HG03060 (cell line): ENCODE measurements around the gene UBE2E2.
A peak's percentile ranks its signal among the peaks of the same experiment; 100 is the strongest.

Source experiments
- ATAC-seq: cut with Tn5 transposase; IDR thresholded peaks from one replicate; pipeline ENCODE4 v1.9.1; 2021; ENCODE audit warnings: low read depth, moderate number of reproducible peaks; ENCODE audit not compliant: unreplicated experiment

Gene UBE2E2

DNA sequence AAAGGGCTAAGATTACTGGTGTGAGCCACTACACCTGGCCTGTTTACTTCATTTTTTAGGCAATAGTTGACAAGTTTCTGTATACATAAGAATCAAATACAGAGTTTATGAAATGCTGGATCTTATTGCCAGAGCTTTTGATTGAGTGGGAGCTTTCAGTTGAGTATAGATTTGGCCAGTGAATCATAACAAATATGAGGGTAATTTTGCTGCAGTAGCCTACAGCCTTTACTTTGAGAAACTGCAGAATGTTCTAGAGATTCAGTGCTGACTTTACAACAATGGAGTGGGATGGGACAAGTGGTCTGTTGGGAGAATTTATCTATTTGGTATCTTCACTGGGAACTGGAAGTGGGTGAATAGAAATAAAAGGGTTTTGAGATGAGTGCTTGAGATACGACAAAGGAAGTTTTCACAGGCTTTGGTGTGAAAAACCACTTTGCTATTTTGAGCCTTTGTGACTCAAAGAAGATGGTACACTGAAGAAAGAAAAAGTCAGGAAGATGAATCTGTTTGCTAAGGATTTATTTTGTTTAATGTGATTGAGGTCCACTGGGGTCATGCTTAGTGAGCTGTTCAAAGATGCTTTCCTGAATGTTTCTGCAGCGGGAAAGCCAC is 227.8 kb downstream of the UBE2E2 start:
- ATAC-seq = no peak

DNA sequence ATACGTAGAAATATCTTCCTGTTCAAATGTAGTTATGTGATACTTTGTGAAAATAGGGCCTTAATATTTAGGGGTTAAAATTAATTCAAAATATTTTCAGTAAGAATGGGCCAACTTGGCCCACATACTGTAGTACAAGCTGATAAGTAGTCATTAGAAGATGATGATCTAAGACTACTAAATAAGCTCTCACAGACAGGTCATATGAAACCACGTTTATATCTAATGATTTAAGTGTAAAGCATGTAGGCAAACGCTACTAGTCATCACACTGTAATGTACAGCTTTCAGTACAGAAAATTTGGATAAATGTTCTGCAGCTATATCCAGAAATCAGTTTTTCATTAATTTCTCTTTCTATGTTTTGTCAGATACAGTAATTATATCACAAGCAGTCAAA is 228.6 kb downstream of the UBE2E2 start:
- ATAC-seq = no peak

DNA sequence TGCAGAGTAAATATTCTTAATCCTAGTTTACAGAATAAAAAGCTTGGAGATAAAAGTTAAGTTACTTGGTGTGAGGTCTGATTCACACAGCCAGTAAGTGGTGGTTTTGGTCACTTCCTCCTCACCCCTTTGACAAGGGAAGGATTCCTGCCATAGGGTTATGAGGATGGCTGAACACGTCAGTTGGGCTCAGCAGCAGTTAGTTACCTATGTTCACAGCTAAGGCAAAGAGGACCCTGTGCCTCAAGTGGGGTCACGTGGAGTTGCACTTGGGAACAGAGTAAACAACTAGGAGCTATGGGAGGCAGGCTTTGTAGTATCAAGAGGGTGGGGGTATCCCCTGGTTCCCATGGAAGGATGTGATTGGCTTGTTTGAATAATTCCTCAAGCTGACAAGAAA is 232.2 kb downstream of the UBE2E2 start:
- ATAC-seq = no peak

DNA sequence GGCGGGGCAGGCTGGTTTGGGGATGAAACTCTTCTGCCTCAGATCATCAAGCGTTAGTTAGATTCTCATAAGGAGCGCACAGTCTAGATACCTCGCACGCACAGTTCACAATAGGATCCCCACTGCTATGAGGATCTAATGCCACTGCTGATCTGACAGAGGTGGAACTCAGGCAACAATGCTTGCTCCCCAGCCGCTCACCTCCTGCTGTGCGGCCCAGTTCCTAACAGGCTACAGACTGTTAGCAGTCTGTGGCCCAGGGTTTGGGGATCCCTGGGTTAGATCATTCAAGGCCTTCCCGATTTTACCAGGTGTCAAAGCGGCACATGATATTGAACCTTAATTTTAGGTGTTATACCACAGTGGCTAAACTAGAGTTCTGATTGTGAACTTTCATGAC is 232.8 kb downstream of the UBE2E2 start:
- ATAC-seq = no peak

DNA sequence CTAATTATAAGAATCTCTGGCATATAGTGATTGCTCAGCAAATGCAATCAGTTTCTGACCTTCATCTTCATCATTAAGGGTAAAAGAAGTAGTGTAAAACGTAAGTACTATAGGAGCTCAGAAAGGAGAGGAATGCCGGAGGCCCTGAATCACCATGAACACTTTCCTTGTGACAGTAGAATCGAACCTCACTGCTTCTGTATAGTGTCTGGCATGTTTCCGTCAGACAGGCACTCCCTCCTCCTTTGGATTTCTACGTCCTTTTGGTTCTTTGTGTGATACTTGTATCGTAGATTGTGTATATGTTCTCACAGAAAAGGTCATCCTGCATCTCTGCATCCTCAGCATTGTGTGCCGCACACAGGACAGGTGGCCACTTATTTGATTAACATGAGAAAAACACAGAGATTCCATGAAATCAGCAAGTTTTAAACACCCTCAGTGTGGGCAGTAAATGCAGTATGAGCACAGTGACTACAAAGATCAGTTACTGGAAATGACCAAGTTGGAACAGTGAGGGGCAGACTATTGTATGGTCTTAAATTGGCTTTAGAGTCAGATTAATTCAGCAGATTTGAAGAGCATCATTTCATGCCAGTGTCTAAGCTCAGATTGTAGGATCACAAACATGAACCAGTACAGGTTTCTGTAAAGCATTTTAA is 234.5 kb downstream of the UBE2E2 start:
- no peak for ATAC-seq

DNA sequence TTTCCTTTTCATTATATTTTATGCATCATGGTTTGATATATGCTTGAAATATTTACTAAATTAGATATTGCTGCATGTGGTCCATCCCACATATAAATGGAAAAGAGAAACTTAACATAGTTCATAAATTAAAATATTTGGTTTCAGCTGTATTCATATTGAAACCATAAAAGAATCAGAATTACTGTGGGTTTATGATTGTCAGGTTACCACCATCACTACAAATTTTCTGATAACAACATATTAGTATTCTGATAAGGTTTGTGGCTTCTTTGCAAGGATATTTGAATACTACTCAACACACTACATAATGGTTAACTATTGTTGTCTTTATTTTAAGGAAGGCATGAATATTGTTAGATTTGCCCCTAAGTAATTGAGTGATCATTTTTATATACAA is 235.5 kb downstream of the UBE2E2 start:
- ATAC-seq = peak; percentile 42

DNA sequence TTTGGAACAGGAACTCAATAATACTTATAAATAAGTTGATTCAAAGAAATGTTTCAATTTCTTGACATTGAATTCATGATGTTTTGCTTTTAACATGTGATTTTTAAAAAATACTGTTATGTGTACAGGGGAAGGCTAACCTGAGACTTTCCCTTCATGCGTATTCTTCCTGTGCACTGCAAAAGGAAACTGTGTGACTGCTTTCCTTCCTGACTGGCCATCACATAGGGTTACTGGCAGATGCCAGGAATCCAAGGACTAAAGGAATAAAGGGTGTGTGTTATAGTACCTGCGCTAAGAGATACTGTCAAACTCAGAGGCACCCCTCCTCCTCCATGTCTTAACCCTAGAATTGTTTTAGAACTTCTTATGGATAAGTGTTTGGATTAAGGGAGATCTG is 236.0 kb downstream of the UBE2E2 start:
- no peak for ATAC-seq

DNA sequence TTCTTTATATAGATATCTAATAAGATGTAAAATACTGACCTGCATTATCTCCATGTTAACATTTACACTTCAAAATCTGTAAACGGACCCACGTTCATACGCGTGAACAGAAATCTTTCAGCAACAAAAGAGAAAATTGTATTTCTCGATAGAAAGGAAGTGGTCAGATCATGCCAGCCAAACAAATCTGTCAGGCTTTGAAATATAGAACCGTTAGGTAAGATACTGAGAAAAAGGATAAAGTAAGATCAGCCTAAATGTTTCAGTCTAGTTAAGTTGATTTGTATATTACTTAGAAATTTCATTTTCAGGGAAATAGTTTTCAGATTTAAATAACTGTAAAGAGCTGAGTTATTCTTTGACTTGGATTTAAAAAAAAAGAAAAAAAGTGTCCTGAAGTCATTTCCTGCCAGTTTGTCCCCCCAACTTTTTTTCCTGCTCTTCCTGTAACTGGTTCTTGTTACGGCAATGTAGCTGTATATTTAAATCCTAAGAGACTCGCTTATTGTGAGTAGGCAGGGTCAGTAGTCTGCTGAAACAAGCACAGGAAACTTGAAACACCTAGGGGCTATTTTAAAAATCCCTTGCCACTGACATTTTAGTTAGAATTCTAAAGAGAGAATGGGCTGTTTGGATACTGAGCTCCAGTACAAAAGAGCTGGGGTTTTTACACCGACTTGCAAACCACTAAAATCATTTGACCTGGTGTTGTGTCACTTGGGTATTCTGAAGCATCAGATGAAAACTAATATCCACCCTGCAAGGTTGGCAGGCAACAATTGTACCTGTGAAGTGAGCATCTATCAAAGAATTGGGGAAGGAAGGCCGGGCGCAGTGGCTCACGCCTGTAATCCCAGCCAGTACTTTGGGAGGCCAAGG is 237.5 kb downstream of the UBE2E2 start:
- no peak for ATAC-seq

DNA sequence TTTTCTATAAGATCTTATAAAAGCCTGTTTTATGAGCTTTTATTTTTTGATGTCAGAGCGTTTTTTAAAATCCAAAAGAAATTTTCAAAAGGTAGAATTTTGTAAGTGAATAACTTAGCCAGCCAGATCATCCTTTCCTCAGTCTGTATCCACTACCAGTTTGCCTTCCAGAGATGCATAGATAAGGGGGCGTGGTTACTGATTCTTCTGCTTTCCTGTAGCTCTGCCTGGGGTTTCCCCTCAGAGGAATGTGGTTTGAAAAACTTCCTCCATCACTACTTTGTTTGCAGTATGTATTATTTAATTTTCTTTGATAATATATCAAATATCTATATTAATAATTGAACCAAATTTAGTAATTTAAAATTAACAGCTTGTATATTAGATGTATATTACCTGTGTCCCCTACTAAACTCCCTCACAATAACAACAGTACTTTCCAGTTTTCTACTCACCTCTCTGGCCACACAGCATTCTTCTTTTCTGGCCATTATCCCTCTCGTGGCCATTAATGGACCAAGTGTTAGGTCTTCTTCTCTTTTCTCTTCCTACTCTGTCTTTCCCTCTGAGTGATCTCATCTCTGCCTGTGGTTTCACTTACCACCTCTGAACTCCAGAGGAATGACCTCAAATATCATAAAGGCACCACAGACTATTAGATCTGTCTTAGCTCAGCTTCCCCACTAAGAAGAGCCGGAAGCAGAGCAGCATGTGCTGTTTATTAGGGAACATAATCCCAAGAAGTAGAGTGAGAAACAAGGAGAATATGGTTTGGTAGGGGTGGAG is 239.7 kb downstream of the UBE2E2 start:
- peak; percentile 38 for ATAC-seq

DNA sequence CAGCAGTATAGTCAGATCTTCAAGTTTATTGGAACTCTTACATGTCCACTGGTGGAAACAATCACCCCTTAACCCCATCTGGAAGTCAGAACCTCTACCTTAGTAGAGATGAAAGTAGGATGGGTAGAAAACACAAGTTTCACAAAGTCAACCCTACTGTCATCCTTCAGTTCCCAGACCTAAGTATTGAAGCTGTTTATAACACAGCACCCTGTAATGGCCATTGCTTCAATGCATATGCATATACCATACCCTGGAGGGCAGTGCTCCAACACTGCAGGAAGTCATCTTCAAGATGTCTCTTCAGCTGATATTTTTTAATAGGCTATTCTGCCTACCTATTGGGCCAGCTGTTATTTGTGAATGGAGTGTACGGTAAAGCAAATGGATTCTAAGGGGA is 241.3 kb downstream of the UBE2E2 start:
- no peak for ATAC-seq

DNA sequence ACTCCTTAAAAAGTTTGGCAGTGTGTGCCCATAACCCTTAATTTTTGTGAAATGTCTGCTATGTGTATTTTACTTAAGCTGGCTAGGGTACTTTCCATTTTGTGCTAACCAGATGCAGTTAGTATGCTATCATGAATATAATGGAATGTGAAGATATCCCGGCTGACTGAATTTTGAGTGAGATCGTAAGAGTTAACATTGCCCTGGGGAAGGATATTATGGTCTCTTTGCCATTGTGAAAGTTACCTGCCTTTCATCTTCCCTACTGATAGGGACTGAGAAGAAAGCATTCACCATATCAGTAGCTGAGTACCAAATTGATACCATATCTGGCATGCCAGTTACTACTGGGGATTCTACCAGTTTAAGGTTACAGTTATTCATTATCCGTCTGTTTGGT is 243.2 kb downstream of the UBE2E2 start:
- no peak for ATAC-seq

DNA sequence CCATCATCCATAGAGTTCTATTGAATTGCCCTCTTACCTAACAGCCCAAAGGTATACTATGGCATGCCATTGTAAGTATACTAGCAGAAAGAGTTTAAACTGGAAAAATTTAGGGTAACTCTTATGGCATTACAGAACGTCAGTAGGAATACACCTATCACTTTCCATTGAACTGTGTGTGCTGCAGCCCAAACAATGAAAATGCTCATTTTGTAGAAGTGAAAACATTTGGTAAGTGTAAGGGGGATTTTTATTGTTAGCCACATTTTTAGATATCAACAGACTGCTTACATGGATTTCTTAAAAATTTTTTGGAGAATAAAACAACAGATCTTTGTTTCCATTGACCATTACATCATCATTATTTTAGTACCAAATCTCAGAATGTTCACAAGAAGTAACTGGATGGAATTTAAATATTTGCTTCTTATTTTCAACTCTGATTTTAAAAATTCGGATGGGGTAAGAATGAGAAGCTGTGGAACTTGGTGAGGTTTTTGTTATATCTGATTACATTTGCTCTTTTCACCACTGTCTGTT is 245.9 kb downstream of the UBE2E2 start:
- no peak for ATAC-seq

DNA sequence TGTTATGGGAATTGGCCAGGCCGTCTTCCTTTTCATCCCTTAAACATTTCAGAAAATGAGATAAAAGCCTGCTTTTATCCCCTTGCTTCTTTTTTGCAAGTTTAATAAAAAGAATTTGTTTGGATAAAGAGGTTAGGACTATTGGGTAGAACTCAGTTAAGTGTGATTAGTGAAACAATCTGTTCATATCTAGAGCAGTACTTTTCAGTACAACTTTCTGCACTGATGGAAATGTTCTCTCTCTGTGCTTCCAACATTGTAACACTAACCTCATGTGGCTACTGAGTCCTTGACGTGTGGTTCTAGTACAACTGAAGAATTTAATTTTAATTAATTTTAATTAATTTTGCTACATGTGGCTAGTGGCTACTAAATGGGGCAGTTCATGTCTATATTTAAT is 246.9 kb downstream of the UBE2E2 start:
- ATAC-seq = no peak

DNA sequence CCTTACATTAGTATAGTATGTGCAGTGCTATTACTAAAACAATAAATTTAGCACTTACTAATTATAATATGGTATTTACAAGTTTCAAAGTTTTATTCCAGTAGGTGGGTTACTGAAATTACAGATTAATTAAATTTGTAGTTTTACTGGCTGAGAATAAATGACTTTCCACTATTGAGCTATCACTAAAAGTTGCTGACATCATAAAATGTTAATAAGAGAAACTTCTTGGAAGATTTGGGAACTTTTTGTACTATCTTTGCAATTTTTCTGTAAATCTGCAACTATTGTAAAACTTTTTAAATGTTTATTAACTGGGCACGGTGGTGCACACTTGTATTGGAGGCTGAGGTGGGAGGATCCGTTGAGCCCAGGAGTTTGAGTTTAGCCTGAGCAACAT is 247.7 kb downstream of the UBE2E2 start:
- no peak for ATAC-seq

DNA sequence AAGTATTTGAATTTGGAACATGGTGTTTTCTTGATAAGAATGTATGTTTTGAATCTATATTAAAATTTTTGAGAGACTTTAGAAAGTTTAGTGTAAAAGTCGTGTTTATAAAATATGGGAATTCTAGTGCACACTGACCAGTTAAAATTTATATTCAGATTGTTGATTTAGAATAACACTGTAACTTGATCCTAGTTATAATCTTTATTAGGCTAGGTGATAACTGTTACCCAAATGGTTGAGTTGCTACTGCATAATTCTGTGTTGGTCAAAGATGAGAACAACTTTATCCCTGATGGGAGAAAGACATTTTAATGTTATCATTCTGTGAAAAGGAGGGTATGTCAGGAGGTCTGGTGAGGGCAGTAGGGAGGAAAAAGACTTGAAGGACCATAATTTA is 249.3 kb downstream of the UBE2E2 start:
- no peak for ATAC-seq

DNA sequence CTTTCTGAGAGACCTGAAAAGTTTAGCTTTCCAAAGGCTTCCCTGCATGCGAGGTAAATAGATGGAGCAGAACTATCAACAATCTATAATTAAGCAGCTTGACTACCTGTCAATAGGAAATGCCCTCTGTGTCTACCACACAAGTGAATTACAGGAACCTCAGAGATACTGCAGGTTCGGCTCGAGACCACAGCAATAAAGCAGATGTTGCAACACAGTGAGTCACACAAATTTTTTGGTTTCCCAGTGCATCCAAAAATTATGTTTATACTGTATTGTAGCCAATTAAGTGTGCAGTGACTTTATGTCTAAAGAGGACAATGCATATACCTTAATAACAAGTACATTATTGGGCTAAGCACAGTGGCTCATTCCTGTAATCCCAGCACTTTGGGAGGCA is 252.0 kb downstream of the UBE2E2 start:
- no peak for ATAC-seq

DNA sequence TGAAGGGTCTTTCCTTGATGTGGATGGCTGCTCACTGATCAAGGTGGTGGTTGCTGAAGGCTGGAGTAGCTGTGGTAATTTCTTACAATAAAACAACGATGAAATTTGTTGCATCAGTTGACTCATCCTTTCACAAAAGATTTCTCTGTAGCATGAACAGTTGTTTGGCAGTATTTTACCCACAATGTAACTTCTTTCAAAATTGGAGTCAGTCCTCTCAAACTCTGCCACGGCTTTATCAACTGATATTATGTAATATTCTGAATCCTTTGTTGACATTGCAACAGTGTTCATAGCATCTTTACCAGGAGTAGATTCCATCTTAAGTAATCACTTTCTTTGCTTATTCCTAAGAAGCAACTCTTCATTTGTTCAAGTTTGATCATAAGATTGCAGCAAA is 252.6 kb downstream of the UBE2E2 start:
- no peak for ATAC-seq

DNA sequence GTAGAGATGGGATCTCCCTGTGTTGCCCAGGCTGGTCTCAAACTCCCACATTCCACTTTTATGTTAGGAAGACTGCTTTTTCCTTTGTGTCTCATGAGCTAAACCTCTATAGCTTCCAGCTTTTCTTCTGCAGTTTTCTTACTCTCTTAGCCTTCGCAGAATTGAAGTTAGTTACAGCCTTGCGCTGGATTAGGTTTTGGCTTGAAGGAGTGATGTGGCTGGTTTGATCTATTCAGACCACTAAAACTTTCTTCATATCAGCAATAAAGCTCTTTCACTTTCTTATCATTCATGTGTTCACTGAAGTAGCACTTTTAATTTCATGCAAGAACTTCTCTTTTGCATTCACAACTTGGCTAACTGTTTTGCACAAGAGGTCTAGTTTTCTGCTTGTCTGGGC is 254.6 kb downstream of the UBE2E2 start:
- ATAC-seq = no peak

DNA sequence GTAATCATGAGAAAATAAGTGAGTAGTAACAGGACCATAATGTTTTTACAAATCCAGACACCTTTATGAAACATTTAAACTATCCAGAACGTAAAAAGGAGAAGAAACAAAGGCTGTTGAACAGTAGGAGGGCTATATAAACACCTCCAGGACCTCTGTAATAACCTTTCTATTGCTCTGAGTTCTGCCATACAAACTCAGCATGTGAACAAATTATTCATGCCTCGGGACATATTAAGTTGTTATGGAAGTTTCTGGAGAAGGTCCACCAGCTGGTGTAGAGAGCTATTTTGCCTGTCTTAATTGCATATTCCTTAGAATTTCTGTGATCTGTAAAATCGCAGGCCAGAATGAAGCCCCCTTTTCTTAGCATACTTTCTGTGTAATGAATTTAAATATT is 256.3 kb downstream of the UBE2E2 start:
- ATAC-seq = no peak

DNA sequence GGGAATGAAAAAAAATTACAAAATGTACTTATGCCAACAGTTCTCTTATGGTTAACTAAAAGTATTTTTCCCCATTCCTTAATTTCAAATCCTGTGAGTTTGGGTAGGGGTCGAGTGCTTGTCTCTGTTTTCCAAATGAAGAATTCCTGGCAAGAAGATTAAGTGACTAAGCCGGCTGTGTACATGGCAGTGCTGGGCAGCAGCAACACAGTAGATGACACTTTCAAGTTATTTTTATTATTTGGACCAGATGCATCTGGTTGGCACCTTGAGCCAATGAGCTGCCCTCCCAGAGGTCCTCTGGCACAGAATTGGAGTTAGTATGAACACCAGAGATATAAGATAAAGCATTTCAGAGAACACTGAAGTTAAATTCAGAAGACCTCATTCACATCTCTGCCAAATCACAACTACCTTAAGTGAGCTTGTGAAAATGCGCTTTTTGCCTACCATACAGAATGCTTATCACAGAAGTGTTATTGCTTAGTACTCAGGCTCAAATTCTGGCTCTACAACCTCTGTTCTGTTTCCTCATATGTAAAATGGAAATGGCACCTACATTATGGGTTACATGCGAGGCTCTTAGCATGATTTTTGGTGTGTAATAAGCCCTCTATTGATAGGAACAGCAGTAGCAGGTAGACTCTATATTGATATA is 256.9 kb downstream of the UBE2E2 start:
- ATAC-seq = no peak
